ENCODE results near the gene GRIP2.

Gene GRIP2

GRCh38 chr3:14505001-14505802 lies 34.9 kb downstream of the GRIP2 start:
- DNase-seq = no peak

DNA sequence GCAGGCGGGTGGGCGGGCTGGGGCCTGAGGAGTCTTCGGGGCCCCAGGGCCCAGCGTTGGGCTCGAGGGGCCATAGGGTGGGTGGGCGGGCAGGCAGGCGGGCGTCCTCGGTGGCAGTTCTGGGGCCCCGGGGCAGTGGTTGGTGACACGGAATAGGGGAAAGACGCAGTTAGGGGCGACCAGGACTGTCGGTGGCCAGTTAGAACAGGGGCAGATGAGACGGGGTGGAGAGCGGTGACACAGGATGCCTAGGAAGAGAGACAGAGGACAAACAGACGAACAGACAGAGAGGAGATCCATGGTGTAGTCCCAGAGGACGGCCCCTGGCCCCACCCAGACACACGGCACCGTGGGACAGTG lies 36.5 kb downstream of the GRIP2 start:
- no peak for DNase-seq

DNA sequence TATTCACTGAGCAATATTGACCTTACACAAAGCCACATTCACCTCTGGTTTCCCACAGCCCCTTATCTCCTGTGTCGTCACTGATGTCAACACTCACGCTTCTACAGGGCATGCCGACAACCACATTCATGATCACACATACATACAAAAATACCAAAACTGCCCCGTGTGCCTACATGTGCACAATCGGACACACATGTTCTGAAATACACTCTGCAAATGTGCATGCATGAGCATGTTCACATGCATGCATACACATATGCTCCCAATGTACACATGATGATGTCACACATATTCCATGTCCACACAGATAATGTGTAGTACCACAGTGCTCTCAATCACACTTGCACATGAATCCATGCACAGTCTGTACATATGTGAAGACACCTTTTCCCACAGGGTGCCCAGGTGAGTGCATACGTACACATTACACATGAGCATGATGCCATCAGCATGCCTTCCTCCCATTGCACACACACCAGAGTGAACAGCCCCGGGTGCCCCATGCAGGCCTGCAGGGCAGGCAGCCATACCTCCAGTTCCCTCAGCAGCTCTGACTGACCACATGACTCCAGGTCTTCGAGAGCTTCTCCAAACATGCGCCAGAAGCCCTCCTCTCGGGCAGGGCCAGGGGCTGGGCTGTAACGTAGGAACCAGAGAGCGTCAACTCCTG lies 37.0 kb downstream of the GRIP2 start:
- no peak for DNase-seq

- no peak for DNase-seq
Measured at GRCh38 chr3:14502472-14502871, 37.7 kb downstream of the GRIP2 start.

- DNase-seq = no peak
Measured at GRCh38 chr3:14497321-14497720, 42.8 kb downstream of the GRIP2 start.

DNA sequence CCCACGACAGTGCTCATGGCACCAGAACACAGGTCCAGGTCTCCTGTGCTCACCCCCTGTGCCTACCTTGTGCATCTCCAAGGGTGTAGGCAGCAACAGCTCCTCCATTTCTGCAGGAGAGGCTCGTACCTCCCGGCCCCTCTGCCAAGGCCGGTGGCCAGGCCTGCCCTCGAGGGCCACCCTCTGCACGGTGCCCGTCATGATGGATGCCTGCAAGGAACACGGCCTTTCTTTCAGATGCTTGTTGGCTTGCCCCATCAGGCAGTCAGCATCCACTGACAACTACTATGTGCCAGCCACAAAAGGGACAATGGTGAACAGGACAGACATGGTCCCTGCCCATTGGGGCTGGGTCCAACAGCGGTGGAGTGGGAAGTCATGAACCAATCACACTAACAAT lies 43.8 kb downstream of the GRIP2 start:
- DNase-seq = no peak

DNA sequence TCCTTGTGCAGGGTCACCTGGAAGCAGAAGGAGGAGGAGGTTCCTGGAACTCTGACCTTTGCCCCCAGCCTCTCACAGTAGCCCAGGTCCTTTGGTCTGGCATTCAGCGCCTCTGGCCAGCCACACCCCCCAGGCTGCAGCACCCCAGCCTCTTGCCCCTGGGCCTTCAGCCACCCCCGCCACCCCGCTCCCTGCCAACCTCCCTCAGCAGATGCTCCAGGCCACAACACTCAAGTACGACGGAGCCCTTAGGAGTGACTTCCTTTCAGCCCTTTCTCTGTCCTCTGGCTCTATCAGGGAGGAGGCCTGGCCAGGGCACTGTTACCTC lies 45.2 kb downstream of the GRIP2 start:
- no peak for DNase-seq

GRCh38 chr3:14494279-14494972 lies 45.7 kb downstream of the GRIP2 start:
- DNase-seq = no peak

DNA sequence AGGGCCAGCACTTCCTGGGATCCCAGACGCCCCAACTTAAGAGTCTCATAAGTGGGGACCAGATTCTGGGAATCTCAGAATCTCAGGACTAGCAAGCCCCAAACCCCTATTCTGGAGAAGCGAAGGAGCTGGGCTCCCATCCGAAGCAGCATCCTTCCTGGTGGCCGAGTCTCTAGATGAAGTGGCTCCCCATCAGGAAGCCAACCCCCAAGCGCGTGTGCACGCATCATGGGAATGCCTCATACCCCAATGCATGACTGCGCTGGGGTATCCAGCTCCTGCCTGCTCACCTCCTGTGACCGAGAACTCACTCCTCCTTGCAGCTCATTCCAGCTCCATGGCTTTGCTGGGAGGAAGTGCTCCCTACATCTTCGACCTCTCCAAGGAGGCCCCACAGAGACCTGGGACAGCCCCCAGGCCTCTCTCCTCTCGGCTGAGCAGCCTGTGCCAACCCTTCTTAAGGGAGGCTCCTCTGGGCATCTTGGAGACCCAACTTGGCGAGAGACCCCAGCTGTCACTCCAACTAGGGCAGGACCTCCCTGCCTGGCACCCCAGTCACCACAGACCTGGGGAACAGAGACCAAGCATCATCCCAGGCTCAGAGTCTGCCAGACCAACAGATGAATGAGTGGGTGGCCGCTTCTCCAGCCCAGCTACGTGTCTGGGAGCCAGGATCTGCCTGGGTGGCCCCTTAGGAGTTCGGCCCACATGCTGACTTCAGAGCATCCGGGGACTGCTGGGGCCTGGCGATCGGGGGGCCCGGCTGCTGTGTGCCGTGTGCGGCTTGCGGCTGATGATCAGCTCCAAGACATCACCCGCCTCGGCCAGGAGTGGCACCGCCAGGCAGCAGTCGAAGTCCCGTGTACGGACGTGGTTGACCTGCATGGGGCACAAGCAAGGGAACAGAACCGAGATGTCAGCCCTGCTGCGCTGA lies 46.9 kb downstream of the GRIP2 start:
- no peak for DNase-seq

- no peak for DNase-seq
Measured at GRCh38 chr3:14491396-14492190, 48.5 kb downstream of the GRIP2 start.

- no peak for DNase-seq
Measured at GRCh38 chr3:14490831-14491230, 49.3 kb downstream of the GRIP2 start.

DNA sequence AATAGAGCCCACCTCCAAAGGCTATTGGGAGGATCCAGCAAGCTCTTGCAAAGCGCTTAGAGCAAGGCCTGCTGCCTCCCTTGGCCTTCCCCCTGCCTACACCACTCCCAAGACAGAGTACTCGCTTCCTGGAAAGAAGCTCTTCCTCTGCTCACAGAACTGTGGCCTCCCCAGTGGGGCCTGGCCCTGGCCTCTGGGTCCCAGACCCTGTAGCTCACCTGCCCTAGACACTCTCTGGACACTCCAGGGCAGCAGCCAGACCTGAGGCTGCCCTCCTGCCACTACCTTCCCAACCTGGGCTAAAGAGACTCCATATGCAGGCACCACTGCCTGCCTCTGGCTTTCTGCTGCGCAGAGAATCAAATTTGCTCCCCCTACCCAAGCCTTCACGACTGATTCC lies 49.9 kb downstream of the GRIP2 start:
- DNase-seq = no peak

- DNase-seq = no peak
Measured at GRCh38 chr3:14489641-14490040, 50.5 kb downstream of the GRIP2 start.

DNA sequence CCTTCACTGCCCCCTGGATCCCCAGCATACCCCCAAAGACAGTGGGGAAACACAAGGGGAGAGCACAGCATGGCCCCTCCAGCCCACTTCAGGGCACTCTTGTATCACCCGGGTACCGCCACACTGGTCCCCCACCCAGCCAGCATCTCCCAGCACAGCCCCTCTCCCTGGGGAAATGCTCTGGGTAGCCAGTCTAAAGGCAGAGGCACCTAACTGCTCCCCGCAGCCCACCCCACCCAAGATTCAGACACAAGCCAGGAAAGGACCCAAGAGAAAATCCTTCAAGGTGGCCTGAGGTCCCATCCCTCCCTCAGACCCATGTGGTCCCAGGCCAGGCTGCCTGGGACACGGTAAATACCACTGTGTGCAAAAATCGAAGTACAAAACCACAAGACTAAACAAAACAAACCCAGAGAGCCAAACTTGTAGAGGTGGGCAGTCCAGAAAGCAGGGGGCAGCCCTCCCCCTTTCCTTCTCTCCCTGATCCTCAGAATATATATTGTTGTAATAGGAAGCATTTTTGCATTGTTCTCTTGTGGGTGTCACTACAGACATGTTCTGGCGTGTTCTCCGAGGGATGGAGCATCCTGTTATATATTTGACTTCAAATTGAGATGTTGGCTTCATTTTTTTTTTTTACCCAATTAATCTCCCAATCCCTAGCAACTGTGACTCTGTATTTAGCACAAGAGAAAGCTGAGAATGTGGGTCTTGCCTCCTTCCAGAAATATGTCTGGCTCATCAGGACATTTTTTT lies 51.7 kb downstream of the GRIP2 start:
- DNase-seq = no peak

DNA sequence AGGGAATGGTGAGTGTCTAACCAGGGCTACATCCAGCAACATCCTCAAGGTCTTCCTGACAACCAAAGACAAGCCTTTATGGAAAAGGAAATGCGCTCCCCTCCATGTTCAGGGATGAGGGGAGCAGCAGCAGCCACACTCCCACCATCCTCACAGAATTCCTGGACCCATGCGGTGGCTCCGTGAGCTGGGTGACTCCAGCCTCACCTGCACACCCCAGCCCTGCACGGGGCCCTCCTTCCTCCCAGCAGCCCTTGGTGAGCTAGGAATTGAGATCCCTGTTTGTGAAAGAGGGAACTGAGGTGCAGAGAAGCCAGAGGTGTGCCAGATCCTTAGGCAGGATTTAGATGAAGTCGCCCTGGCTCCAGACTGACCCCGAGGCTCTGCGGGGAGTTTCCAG lies 52.3 kb downstream of the GRIP2 start:
- no peak for DNase-seq

DNA sequence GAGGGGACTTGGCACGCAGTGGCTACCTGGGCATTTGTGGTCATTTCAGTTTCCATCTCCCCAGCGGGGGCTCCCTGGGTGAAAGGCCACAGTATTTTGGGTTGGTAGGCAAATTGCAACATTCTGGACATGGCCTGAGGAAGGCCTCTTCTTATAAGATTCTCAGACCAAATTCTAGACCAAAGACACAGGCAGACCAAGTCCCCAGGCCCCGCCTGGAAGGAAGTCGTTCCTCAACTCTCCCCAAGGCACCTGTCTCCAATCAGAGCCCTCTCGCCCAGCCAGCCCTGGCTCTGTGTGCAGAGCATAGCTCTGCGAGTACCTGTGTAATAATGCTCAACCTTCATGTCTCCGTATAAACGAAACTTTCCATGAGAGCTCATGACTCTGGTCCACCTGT lies 53.1 kb downstream of the GRIP2 start:
- DNase-seq = no peak

DNA sequence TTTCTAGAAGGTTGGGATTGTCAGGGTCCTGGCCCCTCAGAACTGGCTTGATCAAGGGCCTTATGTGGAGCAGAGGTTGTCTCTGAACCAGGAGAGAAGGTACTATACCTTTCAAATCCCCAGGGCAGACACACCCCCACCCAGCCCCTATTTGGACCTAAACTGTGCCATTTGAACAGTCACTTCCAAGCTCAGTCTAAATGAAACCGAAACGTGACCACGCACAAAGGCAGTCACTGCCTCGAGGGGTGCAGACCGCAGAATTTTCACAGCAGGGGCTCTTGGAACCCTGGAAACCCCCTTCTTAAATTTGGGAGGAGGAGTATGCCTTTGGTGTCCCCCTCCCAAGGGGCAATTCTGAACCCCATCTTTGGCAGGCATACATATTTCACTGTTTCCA lies 53.7 kb downstream of the GRIP2 start:
- DNase-seq = no peak

DNA sequence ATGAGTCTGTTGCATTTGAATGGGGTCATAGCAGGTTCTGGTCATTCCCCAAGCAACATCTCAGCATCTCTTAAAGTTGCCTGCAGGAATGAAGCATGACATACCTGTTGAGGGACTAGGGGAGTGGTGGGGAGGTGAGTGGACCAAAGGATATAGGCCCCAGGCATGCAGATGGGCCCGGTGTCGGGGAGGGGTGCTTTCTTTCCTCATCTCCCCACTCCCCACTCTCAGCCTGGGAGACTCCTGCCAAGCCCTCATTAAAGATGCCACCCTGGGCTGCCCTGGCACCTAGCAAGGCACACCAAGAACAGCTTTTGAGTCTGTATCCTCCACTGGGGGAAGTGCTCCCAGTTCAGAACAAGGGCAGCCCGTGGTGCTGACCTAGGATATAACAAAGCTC lies 54.2 kb downstream of the GRIP2 start:
- DNase-seq = no peak

DNA sequence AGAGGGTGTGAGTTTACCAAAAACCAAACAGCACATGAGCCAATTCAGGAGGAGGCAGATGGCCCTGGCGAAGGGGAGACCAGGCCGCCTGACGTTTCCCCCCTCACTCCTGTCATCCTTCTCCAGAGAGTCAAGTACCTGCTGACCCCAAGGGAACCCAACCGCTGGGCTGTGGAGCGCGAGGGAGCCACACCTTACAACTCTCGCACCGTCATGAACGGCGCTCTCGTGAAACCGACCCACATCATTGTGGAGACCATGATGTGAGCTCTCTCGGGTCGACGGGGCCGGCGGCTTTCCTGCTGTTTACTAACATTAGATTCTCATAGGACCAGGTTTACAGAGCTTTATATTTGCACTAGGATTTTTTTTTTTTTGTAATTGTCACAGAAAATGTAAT lies 55.4 kb downstream of the GRIP2 start:
- no peak for DNase-seq

DNA sequence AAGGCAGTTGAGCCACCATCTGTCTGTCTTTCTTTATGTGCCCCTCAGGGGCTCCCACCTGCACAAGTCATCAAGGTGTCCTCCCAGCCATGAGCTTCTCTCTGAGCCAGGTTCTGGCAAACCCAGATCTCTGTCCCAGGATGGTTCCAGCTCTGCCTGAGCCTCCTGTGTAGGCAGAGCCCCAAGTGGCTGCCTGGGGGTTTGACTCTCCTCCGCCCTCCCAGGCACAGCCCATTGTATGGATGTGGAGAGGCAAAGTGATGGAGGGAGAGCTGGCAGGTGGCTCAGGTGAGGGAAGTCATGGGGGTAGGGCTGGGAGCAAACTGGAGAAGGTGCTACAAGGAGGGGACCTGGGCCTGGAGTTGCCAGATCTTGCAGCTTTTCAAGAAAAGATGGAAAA lies 56.9 kb downstream of the GRIP2 start:
- no peak for DNase-seq

DNA sequence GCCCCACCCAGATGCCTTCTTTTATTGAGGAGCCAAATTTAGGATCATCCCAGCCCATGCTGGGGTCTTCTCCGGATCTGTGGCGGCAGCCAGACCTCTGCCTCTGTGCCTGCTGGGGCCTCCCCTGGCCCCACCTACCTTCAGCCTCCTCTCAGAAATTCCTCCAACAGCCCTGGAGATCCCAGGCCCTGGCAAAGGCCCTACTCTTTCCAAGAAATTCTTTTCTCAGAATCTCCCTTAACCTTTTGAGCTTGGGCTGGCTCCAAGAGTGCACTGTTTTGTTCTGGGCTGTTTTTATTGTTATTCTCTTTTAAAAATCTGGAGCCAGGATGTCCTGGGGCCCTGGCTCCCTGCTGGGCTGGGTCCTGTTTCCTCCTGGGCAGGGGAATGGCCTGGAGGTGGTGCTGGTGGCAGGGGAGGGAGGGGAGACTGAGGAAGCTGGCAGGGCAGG lies 57.8 kb downstream of the GRIP2 start:
- DNase-seq = no peak

DNA sequence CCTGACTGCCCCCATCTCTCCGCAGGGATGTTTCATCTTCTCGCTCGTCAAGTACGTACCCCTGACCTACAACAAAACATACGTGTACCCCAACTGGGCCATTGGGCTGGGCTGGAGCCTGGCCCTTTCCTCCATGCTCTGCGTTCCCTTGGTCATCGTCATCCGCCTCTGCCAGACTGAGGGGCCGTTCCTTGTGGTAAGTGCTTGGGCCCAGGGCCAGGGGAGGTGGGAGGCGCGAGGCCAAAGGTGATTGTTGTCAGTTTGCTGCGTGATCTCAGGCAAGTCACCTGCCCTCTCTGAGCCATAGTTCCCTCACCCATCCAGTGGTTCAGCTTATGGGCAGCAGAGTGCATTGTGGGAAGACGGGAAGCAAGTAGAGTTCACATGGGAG lies 58.5 kb downstream of the GRIP2 start:
- no peak for DNase-seq

Data from activated CD4-positive, alpha-beta T cell treated with anti-CD3 and anti-CD28 coated beads for 48 hours (primary cell).